BE2C (cell line): ENCODE measurements around the gene EDN2.

Experiments
- DNase-seq: peaks from one replicate; pipeline ENCODE4 v3.0.0-alpha.2; 2020
- H3K27me3 ChIP-seq: fragments of 250-450 bp; sonication (Bioruptor Pico); 2 replicates; pipeline ENCODE4 v1.5.1; 2020; ENCODE audit warnings: mild to moderate bottlenecking
- H3K36me3 ChIP-seq: fragments of 250-450 bp; sonication (Bioruptor Pico); 2 replicates; pipeline ENCODE4 v1.5.1; 2020; ENCODE audit warnings: mild to moderate bottlenecking
- H3K4me1 ChIP-seq: fragments of 250-450 bp; sonication (Bioruptor Pico); 2 replicates; pipeline ENCODE4 v1.5.1; 2020
- H3K4me3 ChIP-seq: 2 replicates; pipeline ENCODE4 v1.5.1; 2011; ENCODE audit warnings: low read depth, low read length
- H3K9me3 ChIP-seq: fragments of 250-450 bp; sonication (Bioruptor Pico); 2 replicates; pipeline ENCODE4 v1.5.1; 2020
- CTCF ChIP-seq: IDR thresholded peaks from 2 replicates; pipeline ENCODE4 v1.5.1; 2012; ENCODE audit warnings: mild to moderate bottlenecking, low read depth, low read length

EDN2 gene

GRCh38 chr1:41483960-41484401, 502 bp downstream of the EDN2 start:
- no peak for TF ChIP-seq CTCF
- no peaks in the 10 kb centered on the region for H3K36me3 ChIP-seq
- no peaks in the 10 kb centered on the region for H3K4me1 ChIP-seq
- H3K9me3 ChIP-seq, result no peaks in the 10 kb centered on the region
- no peak for DNase-seq
- no peak overlapping the region for H3K4me3 ChIP-seq
- no peaks in the 10 kb centered on the region for H3K27me3 ChIP-seq

- no peaks in the 10 kb centered on the region for H3K9me3 ChIP-seq
- TF ChIP-seq CTCF, result no peak
- no peaks in the 10 kb centered on the region for H3K4me1 ChIP-seq
- H3K4me3 ChIP-seq, result no peak overlapping the region
- H3K27me3 ChIP-seq, result no peaks in the 10 kb centered on the region
- no peaks in the 10 kb centered on the region for H3K36me3 ChIP-seq
- DNase-seq, result no peak
Observed at GRCh38 chr1:41483001-41483850, 1.3 kb downstream of the EDN2 start.

- TF ChIP-seq CTCF, result no peak
- Histone ChIP-seq H3K27me3 (no peaks in the 10 kb centered on the region), H3K36me3 (no peaks in the 10 kb centered on the region), H3K9me3 (no peaks in the 10 kb centered on the region), H3K4me1 (no peaks in the 10 kb centered on the region), H3K4me3 (no peak overlapping the region)
- no peak for DNase-seq
Observed at GRCh38 chr1:41482001-41482765, 2.3 kb downstream of the EDN2 start.

- no peaks in the 10 kb centered on the region for H3K9me3 ChIP-seq
- no peaks in the 10 kb centered on the region for H3K4me1 ChIP-seq
Observed at GRCh38 chr1:41481109-41481775, 3.2 kb downstream of the EDN2 start.

GRCh38 chr1:41480204-41481108, 4.0 kb downstream of the EDN2 start:
- no peaks in the 10 kb centered on the region for H3K9me3 ChIP-seq
- DNase-seq, result no peak
- no peaks in the 10 kb centered on the region for H3K27me3 ChIP-seq
- no peak overlapping the region for H3K4me3 ChIP-seq
- no peaks in the 10 kb centered on the region for H3K36me3 ChIP-seq
- H3K4me1 ChIP-seq, result no peaks in the 10 kb centered on the region
- no peak for TF ChIP-seq CTCF

More at GRCh38 chr1:41481109-41481775, 3.2 kb downstream of the EDN2 start:
- DNase-seq, result no peak
- TF ChIP-seq CTCF, result no peak
- Histone ChIP-seq H3K36me3 (no peaks in the 10 kb centered on the region), H3K27me3 (no peaks in the 10 kb centered on the region), H3K4me3 (no peak overlapping the region)
